ENCODE results near the gene LIX1L. TPM values are rescaled to one million over a fixed set of nuclear protein-coding genes. Genes with fewer than 3 reads are reported as not detected.

Gene LIX1L
- total and polyA plus RNA-seq, 8 donors: 2.9 to 10.3 (median 5.6) TPM

DNA sequence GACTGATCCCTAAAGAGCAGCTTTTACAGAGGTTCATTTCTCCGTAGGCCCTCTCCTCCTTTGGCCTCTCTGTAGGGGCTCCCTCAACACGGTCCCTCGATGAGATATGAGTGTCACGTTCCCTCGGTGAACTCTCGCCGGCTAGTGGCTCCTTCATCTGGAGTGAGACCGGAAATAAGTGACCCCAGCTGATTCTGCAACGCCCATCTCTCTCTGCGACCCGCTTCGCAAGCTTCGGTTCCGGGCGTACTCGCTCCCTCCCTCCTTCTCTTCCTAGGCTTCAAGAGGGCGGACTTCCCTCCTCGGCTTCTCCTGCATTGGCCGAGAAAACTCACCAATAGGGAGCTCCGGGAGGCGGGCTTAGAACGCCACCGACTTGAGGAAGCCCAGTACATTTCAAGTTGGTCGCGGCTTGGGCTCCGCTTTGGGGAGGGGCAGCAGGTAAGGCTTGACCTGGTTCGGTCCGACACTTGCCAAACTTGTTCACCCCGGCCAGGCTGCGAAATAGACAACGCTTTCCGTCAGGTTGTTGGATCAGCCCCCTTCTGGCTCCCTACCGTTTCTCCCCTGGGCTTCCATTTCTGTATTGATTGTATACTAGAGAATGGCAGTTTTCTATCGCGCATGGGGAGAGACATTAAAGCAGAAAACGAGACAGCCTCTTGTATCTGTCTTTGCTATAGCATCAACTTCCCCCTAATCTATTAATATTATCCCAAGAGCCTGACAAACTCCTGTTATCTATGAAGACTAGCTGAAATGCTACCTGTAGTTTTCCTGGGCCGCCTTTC, 6.7 kb upstream of the LIX1L start, which contains the start of the genes ANKRD34A and POLR3GL:
Gene ANKRD34A, minus strand, starts transcription at position 248 of the 791 bp plus-strand sequence. CDS start 2,816 bp downstream, outside the sequence.
Gene POLR3GL, plus strand, starts transcription at position 363 of the 791 bp plus-strand sequence. CDS start 10,176 bp downstream, outside the sequence.
- Histone ChIP-seq H3K27me3 (no peaks in the 10 kb centered on the region), H3K4me3 (peak within 1 kb of the TSS; percentile 24 to 46 (median 36)), H3K36me3 (no peaks in the 10 kb centered on the region), H3K27ac (peak within 1 kb of the TSS; percentile 46 to 84 (median 74)), H3K4me1 (peaks cover 7 to 26% (median 10%) of the 10 kb centered on the region in 3 donors), H3K9me3 (no peaks in the 10 kb centered on the region)
- intact Hi-C loops (cut with DNase I): no loop called here
- ATAC-seq (peak; percentile 90 to 93 (median 92)), FAIRE-seq (peak; percentile 43), DNase-seq (peak; percentile 91 to 97 (median 96))
- TF ChIP-seq, protein P1, sequence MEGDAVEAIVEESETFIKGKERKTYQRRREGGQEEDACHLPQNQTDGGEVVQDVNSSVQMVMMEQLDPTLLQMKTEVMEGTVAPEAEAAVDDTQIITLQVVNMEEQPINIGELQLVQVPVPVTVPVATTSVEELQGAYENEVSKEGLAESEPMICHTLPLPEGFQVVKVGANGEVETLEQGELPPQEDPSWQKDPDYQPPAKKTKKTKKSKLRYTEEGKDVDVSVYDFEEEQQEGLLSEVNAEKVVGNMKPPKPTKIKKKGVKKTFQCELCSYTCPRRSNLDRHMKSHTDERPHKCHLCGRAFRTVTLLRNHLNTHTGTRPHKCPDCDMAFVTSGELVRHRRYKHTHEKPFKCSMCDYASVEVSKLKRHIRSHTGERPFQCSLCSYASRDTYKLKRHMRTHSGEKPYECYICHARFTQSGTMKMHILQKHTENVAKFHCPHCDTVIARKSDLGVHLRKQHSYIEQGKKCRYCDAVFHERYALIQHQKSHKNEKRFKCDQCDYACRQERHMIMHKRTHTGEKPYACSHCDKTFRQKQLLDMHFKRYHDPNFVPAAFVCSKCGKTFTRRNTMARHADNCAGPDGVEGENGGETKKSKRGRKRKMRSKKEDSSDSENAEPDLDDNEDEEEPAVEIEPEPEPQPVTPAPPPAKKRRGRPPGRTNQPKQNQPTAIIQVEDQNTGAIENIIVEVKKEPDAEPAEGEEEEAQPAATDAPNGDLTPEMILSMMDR (IDR thresholded peaks at IDR 0.05): no peak
- 1% methylated on average over 37 of the region's 37 CpGs for WGBS, 2 donors

- H3K4me1 ChIP-seq: peaks cover 7 to 26% (median 11%) of the 10 kb centered on the region in 3 donors
- ATAC-seq (no peak), DNase-seq (no peak), FAIRE-seq (no peak)
- no peaks in the 10 kb centered on the region for H3K36me3 ChIP-seq
- H3K27ac ChIP-seq: peak overlapping the region; percentile 46 to 84 (median 74)
- H3K9me3 ChIP-seq: no peaks in the 10 kb centered on the region
- TF ChIP-seq, protein P1 (IDR thresholded peaks at IDR 0.05): no peak
- 53 to 69% methylated on average over 5 of the region's 5 CpGs for WGBS, 2 donors
- intact Hi-C loops (cut with DNase I): no loop called here
- H3K4me3 ChIP-seq: peak overlapping the region in 2 of 4 donors; percentile 42 to 46
- H3K27me3 ChIP-seq: no peaks in the 10 kb centered on the region
Measured at GRCh38 chr1:145963265-145964019, 5.6 kb upstream of the LIX1L start.

DNA sequence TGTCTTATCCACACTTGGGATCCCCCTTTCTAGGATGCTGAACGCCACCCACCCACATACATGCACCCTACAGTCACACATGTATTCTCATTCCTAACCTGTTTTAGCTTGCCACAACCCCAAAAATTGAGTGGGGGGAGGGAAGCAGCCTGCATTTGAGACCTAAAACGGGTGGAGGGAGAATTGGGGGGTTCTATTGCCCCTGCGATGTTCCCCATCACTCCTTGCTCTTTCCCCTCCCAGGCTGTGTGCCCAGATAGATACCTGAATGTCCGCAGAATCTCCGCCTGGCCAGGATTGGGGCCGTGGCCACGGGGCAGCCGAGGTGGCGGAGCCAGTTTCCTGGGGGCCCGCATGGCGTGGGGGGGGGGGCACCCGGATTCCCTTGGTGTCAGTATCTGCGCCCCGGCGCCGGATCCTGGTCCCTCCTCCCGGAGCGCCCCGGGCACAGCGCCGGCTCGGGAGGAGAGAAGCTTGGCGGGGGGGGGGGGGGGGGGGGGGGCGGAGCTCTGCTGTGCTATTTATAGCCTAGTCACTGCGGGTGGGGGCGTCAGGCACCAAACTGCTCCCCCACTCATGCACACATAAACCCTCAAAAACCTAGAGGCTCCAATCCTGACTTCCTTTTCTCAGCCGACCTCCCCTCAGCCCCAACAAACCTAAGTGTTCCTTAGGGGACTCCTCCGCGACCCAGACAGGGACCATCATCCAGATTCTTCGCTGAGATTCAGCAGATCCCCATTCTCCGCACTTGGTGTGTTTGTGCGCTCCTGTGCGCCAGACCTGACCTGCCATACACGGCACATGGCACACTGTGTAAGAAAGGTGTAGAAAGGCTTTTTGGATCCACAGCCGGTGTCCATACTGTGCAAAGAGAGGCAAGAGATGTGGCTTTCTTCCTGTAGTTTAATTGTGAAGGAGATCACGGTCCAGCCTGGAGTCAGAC, 4.6 kb upstream of the LIX1L start:
- intact Hi-C loops (cut with DNase I): no loop called here
- WGBS, 2 donors: 9 to 20% methylated on average over 18 to 29 of the region's 36 CpGs
- Histone ChIP-seq H3K27ac (no peak overlapping the region), H3K4me3 (peak overlapping the region in 2 of 4 donors; percentile 52 to 66), H3K4me1 (peaks cover 7 to 26% (median 14%) of the 10 kb centered on the region in 3 donors), H3K36me3 (no peaks in the 10 kb centered on the region), H3K27me3 (no peaks in the 10 kb centered on the region), H3K9me3 (no peaks in the 10 kb centered on the region)
- no peak for FAIRE-seq
- TF ChIP-seq, protein P1 (IDR thresholded peaks at IDR 0.05): no peak
- peak in 4 of 6 donors; percentile 40 to 68 (median 52) for DNase-seq
- ATAC-seq: no peak

- intact Hi-C loops (cut with DNase I): no loop called here
- no peaks in the 10 kb centered on the region for H3K36me3 ChIP-seq
- no peak for ATAC-seq
- WGBS, 2 donors: 4% methylated on average over 57 of the region's 57 CpGs
- peak overlapping the region; percentile 11 to 66 (median 37) for H3K4me3 ChIP-seq
- DNase-seq: peak in 4 of 6 donors; percentile 33 to 78 (median 56)
- H3K27me3 ChIP-seq: no peaks in the 10 kb centered on the region
- FAIRE-seq: no peak
- no peak overlapping the region for H3K27ac ChIP-seq
- H3K9me3 ChIP-seq: no peaks in the 10 kb centered on the region
- TF ChIP-seq, protein P1 (IDR thresholded peaks at IDR 0.05): no peak
- H3K4me1 ChIP-seq: peaks cover 7 to 30% (median 19%) of the 10 kb centered on the region in 3 donors
Measured at GRCh38 chr1:145961425-145962156, 3.8 kb upstream of the LIX1L start.
